Vagina (tissue), 2 donors: ENCODE measurements around the gene RPTOR.

Source experiments
- POLR2A ChIP-seq, 2 donors: fragments of 450-650 bp; IDR thresholded peaks; one replicate each; pipeline ENCODE4 v1.6.1; 2017; ENCODE audit warnings: antibody characterized with exemption in 2 of 2, mild to moderate bottlenecking in 2 of 2, moderate library complexity in 2 of 2
- TF ChIP-seq, protein P1 (sequence below), 3 experiments: fragments of 450-650 bp in 2 of 3; fragments of 200-600 bp in 1 of 3; sonication (generic) in 1 of 3; IDR thresholded peaks; one replicate each; pipeline ENCODE4 v1.5.1; 2017 to 2019; ENCODE audit warnings: antibody characterized with exemption in 3 of 3, mild to moderate bottlenecking in 2 of 3, moderate library complexity in 2 of 3

DNA sequence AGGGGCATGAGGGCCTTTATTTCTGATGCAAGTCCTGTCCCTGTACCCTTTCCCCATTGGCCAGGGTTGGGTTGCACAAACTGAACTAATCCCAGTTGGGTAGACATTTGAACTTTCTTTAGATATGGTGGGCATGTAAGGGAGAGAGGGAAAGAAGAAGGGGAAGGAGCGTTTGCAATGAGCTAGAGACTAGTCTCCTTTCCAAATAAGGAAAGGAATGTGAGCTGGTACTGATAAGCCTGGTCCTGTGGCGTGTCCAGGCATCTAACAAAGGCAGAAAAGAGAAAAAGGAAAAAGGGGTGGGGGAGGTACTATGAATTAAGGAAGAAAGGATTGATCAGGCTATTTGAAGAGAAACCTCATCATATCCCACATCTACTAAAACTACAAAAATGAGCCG lies 467.3 kb downstream of the RPTOR start:
- no peak for TF ChIP-seq POLR2A (IDR thresholded peaks at IDR 0.05)
- TF ChIP-seq, protein P1, sequence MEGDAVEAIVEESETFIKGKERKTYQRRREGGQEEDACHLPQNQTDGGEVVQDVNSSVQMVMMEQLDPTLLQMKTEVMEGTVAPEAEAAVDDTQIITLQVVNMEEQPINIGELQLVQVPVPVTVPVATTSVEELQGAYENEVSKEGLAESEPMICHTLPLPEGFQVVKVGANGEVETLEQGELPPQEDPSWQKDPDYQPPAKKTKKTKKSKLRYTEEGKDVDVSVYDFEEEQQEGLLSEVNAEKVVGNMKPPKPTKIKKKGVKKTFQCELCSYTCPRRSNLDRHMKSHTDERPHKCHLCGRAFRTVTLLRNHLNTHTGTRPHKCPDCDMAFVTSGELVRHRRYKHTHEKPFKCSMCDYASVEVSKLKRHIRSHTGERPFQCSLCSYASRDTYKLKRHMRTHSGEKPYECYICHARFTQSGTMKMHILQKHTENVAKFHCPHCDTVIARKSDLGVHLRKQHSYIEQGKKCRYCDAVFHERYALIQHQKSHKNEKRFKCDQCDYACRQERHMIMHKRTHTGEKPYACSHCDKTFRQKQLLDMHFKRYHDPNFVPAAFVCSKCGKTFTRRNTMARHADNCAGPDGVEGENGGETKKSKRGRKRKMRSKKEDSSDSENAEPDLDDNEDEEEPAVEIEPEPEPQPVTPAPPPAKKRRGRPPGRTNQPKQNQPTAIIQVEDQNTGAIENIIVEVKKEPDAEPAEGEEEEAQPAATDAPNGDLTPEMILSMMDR (IDR thresholded peaks at IDR 0.05) = no peak
